GM12878 (cell line): ENCODE results near the gene IER5L.

Source experiments
- CEBPB ChIP-seq, 2 experiments: fragments of 150-350 bp in 1 of 2; IDR thresholded peaks; 2 replicates each; pipeline ENCODE4 v1.6.1; 2012 to 2014; ENCODE audit warnings: low read depth in 2 of 2, low read length in 2 of 2, borderline replicate concordance in 1 of 2, inconsistent platforms in 1 of 2
- CREM ChIP-seq: IDR thresholded peaks from 2 replicates; pipeline ENCODE4 v1.6.1; 2014; ENCODE audit warnings: antibody characterized with exemption, low read depth
- ESRRA ChIP-seq: IDR thresholded peaks from 2 replicates; pipeline ENCODE4 v1.6.1; 2012; ENCODE audit warnings: mild to moderate bottlenecking, low read length, improper control_type of control experiment
- FOXM1 ChIP-seq: IDR thresholded peaks from 2 replicates; pipeline ENCODE4 v1.6.1; 2012; ENCODE audit warnings: low read depth, mild to moderate bottlenecking, inconsistent platforms, low read length, moderate library complexity
- GABPA ChIP-seq: IDR thresholded peaks from 2 replicates; pipeline ENCODE4 v1.6.1; 2014; ENCODE audit warnings: antibody characterized with exemption, low read depth, mild to moderate bottlenecking, inconsistent platforms
- POLR2A ChIP-seq: IDR thresholded peaks from 2 replicates; pipeline ENCODE4 v1.6.1; 2011; ENCODE audit warnings: low read depth, mild to moderate bottlenecking, low read length
- ZNF384 ChIP-seq: IDR thresholded peaks from 2 replicates; pipeline ENCODE4 v1.6.1; 2012; ENCODE audit warnings: low read depth, mild to moderate bottlenecking, low read length, improper control_type of control experiment, borderline replicate concordance
- TF ChIP-seq, protein P1 (sequence below): IDR thresholded peaks from 2 replicates; pipeline ENCODE4 v1.6.1; 2011; ENCODE audit warnings: borderline replicate concordance, low read depth, mild to moderate bottlenecking, moderate library complexity, low read length; ENCODE audit not compliant: insufficient read depth, poor library complexity, severe bottlenecking
- TF ChIP-seq, protein P2 (sequence below), 3 experiments: IDR thresholded peaks in 2 of 3; conservative IDR thresholded peaks in 1 of 3; 2 replicates each; pipeline ENCODE4 v1.5.1; 2011; ENCODE audit warnings: low read depth in 3 of 3, low read length in 3 of 3, mild to moderate bottlenecking in 3 of 3, control low read depth in 2 of 3, moderate library complexity in 2 of 3, inconsistent platforms in 1 of 3, mixed read lengths in 1 of 3; ENCODE audit not compliant: control insufficient read depth in 2 of 3, insufficient read depth in 1 of 3; ENCODE audit errors: extremely low read depth in 1 of 3
- TF ChIP-seq, protein P3 (sequence below): fragments of 450-650 bp; formaldehyde crosslinking; IDR thresholded peaks from 2 replicates; pipeline ENCODE4 v1.5.0; 2022; ENCODE audit warnings: mild to moderate bottlenecking, missing genetic modification characterization

DNA sequence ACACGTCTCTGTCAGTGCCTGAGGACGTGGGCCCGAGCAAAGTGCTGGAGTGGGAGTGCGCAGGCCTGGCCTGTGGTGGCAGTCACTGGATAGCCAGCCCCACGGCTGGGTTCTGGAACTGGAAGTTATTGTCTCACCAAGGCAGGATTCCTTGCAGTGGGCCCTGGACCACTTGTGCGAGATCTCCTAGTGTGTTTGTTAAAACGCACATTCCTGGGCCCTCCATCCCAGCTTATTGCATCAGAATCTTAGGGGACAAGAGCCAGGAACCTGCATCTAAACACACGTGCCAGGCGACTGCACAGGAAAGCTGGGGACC is 40.0 kb downstream of the IER5L start:
- TF ChIP-seq, protein P1, sequence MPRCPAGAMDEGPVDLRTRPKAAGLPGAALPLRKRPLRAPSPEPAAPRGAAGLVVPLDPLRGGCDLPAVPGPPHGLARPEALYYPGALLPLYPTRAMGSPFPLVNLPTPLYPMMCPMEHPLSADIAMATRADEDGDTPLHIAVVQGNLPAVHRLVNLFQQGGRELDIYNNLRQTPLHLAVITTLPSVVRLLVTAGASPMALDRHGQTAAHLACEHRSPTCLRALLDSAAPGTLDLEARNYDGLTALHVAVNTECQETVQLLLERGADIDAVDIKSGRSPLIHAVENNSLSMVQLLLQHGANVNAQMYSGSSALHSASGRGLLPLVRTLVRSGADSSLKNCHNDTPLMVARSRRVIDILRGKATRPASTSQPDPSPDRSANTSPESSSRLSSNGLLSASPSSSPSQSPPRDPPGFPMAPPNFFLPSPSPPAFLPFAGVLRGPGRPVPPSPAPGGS, result no peak
- TF ChIP-seq GABPA, result no peak
- TF ChIP-seq POLR2A, result no peak
- TF ChIP-seq CREM, result no peak
- TF ChIP-seq FOXM1, result no peak
- TF ChIP-seq, protein P2, sequence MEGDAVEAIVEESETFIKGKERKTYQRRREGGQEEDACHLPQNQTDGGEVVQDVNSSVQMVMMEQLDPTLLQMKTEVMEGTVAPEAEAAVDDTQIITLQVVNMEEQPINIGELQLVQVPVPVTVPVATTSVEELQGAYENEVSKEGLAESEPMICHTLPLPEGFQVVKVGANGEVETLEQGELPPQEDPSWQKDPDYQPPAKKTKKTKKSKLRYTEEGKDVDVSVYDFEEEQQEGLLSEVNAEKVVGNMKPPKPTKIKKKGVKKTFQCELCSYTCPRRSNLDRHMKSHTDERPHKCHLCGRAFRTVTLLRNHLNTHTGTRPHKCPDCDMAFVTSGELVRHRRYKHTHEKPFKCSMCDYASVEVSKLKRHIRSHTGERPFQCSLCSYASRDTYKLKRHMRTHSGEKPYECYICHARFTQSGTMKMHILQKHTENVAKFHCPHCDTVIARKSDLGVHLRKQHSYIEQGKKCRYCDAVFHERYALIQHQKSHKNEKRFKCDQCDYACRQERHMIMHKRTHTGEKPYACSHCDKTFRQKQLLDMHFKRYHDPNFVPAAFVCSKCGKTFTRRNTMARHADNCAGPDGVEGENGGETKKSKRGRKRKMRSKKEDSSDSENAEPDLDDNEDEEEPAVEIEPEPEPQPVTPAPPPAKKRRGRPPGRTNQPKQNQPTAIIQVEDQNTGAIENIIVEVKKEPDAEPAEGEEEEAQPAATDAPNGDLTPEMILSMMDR (IDR thresholded peaks at IDR 0.05 in 2 of 3, conservative IDR thresholded peaks at IDR 0.05 in 1 of 3; ENCODE audit: control insufficient read depth in 2 of 3, extremely low read depth in 1 of 3, insufficient read depth in 1 of 3, low read depth in 3 of 3, low read length in 3 of 3), result no peak
- TF ChIP-seq, protein P3, sequence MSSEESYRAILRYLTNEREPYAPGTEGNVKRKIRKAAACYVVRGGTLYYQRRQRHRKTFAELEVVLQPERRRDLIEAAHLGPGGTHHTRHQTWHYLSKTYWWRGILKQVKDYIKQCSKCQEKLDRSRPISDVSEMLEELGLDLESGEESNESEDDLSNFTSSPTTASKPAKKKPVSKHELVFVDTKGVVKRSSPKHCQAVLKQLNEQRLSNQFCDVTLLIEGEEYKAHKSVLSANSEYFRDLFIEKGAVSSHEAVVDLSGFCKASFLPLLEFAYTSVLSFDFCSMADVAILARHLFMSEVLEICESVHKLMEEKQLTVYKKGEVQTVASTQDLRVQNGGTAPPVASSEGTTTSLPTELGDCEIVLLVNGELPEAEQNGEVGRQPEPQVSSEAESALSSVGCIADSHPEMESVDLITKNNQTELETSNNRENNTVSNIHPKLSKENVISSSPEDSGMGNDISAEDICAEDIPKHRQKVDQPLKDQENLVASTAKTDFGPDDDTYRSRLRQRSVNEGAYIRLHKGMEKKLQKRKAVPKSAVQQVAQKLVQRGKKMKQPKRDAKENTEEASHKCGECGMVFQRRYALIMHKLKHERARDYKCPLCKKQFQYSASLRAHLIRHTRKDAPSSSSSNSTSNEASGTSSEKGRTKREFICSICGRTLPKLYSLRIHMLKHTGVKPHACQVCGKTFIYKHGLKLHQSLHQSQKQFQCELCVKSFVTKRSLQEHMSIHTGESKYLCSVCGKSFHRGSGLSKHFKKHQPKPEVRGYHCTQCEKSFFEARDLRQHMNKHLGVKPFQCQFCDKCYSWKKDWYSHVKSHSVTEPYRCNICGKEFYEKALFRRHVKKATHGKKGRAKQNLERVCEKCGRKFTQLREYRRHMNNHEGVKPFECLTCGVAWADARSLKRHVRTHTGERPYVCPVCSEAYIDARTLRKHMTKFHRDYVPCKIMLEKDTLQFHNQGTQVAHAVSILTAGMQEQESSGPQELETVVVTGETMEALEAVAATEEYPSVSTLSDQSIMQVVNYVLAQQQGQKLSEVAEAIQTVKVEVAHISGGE (CRISPR knock-in tag), result no peak
- TF ChIP-seq ZNF384, result no peak
- TF ChIP-seq ESRRA, result no peak
- TF ChIP-seq CEBPB (IDR thresholded peaks at IDR 0.05; ENCODE audit: borderline replicate concordance in 1 of 2, low read depth in 2 of 2, low read length in 2 of 2), result no peak
